Lower leg skin (tissue), 3 donors: ENCODE results near the gene TUB.

ENCODE experiments used
- CTCF ChIP-seq, 3 donors: fragments of 450-650 bp; IDR thresholded peaks; one replicate each; pipeline ENCODE4 v1.5.1; 2016; ENCODE audit warnings: antibody characterized with exemption in 3 of 3, mild to moderate bottlenecking in 3 of 3, moderate library complexity in 2 of 3
- POLR2A ChIP-seq, 2 donors: fragments of 450-650 bp; IDR thresholded peaks; one replicate each; pipeline ENCODE4 v1.6.1; 2016 to 2017; ENCODE audit warnings: antibody characterized with exemption in 2 of 2, mild to moderate bottlenecking in 1 of 2, moderate library complexity in 1 of 2

- no peak for TF ChIP-seq POLR2A (IDR thresholded peaks at IDR 0.05)
- TF ChIP-seq CTCF (IDR thresholded peaks at IDR 0.05) = no peak
These were observed 24.1 kb downstream of the TUB start for GRCh38 chr11:8105133-8105532.
